Chondrocyte (in vitro differentiated cells): ENCODE measurements around the gene LRRTM4. TPM values are rescaled to one million over a fixed set of nuclear protein-coding genes. Genes with fewer than 3 reads are reported as not detected.

Source experiments
- DNase-seq: peaks from one replicate; pipeline ENCODE4 v3.0.0; 2021; ENCODE audit warnings: mixed read lengths, low spot score
- H3K27ac Mint-ChIP-seq: one replicate; pipeline ENCODE4 v1.8.0; 2021; ENCODE audit warnings: mild to moderate bottlenecking, moderate library complexity, mixed read lengths; ENCODE audit not compliant: unreplicated experiment
- H3K27me3 Mint-ChIP-seq: 2 replicates; pipeline ENCODE4 v1.8.0; 2021; ENCODE audit warnings: low read depth, mixed read lengths
- H3K36me3 Mint-ChIP-seq: 2 replicates; pipeline ENCODE4 v1.8.0; 2021; ENCODE audit warnings: low read depth, mixed read lengths
- H3K4me1 Mint-ChIP-seq: 2 replicates; pipeline ENCODE4 v1.8.0; 2021; ENCODE audit warnings: low read depth, mild to moderate bottlenecking, mixed read lengths
- H3K4me3 Mint-ChIP-seq: one replicate; pipeline ENCODE4 v1.8.0; 2021; ENCODE audit warnings: mild to moderate bottlenecking, moderate library complexity, mixed read lengths; ENCODE audit not compliant: unreplicated experiment
- H3K9me3 Mint-ChIP-seq: 2 replicates; pipeline ENCODE4 v1.8.0; 2021; ENCODE audit warnings: low read depth, mixed read lengths
- total RNA-seq: library from RNA; stranded (reverse); gene quantifications from 3 replicates; pipeline ENCODE4 v1.2.1, GENCODE V29; 2021
- TF ChIP-seq, protein P1 (sequence below): fragments of 200-600 bp; sonication (generic); IDR thresholded peaks from 2 replicates; pipeline ENCODE4 v1.5.0; 2021; ENCODE audit warnings: antibody characterized with exemption, mild to moderate bottlenecking, moderate library complexity

LRRTM4 gene
- total RNA-seq, 1 donor from 2014 or later: not detected

DNA sequence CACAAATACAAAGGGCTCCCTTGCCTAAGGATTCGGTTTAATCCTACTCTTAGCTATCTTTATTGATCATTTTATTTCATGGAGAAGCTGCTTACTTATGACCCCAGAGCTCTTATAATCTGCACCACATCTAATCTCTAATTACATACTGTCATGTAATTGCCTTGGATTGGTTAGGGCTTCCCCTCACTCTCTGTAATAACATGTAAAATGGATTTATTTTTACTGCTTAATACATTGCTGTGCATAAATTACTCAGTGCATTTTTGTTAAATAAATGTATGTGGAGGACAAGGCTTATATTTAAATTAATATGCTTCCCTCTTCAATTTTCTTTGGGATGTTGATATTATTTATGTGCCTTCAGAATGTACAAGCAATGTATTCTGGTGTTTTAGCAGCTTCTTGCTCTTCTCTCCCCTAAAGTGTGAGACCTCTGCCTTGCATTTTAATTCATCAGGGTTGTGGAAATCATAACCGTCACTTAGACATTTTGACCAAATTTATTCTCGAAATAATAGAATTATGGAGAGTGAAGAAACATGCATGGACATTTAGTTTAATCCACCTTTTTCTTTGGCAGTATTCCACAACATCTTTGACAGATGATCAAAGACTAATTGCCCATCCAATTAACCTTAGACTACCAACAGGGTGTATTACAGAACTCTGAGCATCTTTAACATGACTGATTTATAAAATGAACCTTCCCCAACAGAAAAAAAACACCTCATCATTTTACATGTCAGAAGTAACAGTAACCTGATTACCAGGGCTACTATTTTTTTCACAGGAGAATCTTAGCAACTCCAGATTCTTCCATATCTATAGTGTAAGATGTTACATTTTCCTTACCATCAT, 692.6 kb downstream of the LRRTM4 start:
- no peak for DNase-seq
- Mint-ChIP-seq H3K4me3 (no peak overlapping the region), H3K27me3 (peaks cover 4% of the 10 kb centered on the region), H3K4me1 (no peaks in the 10 kb centered on the region), H3K27ac (no peak overlapping the region), H3K9me3 (no peaks in the 10 kb centered on the region), H3K36me3 (no peaks in the 10 kb centered on the region)
- TF ChIP-seq, protein P1, sequence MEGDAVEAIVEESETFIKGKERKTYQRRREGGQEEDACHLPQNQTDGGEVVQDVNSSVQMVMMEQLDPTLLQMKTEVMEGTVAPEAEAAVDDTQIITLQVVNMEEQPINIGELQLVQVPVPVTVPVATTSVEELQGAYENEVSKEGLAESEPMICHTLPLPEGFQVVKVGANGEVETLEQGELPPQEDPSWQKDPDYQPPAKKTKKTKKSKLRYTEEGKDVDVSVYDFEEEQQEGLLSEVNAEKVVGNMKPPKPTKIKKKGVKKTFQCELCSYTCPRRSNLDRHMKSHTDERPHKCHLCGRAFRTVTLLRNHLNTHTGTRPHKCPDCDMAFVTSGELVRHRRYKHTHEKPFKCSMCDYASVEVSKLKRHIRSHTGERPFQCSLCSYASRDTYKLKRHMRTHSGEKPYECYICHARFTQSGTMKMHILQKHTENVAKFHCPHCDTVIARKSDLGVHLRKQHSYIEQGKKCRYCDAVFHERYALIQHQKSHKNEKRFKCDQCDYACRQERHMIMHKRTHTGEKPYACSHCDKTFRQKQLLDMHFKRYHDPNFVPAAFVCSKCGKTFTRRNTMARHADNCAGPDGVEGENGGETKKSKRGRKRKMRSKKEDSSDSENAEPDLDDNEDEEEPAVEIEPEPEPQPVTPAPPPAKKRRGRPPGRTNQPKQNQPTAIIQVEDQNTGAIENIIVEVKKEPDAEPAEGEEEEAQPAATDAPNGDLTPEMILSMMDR: no peak

GRCh38 chr2:76826691-76827090, 695.5 kb downstream of the LRRTM4 start:
- TF ChIP-seq, protein P1: no peak
- DNase-seq: no peak
- no peak overlapping the region for H3K27ac Mint-ChIP-seq
- no peak overlapping the region for H3K4me3 Mint-ChIP-seq
- H3K27me3 Mint-ChIP-seq: peaks cover 4% of the 10 kb centered on the region
- no peaks in the 10 kb centered on the region for H3K4me1 Mint-ChIP-seq
- no peaks in the 10 kb centered on the region for H3K9me3 Mint-ChIP-seq
- no peaks in the 10 kb centered on the region for H3K36me3 Mint-ChIP-seq

GRCh38 chr2:76825140-76825970, 696.8 kb downstream of the LRRTM4 start:
- Mint-ChIP-seq H3K4me3 (no peak overlapping the region), H3K27ac (no peak overlapping the region), H3K36me3 (no peaks in the 10 kb centered on the region), H3K27me3 (peaks cover 4% of the 10 kb centered on the region), H3K4me1 (no peaks in the 10 kb centered on the region), H3K9me3 (no peaks in the 10 kb centered on the region)
- no peak for DNase-seq
- TF ChIP-seq, protein P1: no peak

DNA sequence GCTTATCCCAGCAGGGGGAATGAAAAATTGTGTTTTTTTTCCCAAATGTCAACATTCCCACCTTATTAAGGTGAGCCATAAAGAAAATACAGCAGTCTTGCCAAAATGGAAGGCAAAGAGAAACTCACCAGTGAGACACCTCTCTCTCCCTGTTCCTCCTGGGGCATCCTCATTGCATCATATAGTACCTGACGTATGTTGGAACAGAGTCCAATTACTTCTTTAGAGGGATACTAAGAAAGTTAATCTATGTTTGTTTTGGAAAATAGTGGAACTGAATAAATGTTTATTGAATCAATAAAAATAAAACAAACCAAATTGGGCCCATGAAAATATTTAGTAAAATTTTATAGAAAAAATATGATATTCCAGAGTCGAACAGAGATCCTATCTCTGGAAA, 700.4 kb downstream of the LRRTM4 start:
- Mint-ChIP-seq H3K27me3 (peaks cover 10% of the 10 kb centered on the region), H3K36me3 (no peaks in the 10 kb centered on the region), H3K4me1 (no peaks in the 10 kb centered on the region), H3K27ac (no peak overlapping the region), H3K4me3 (no peak overlapping the region), H3K9me3 (no peaks in the 10 kb centered on the region)
- DNase-seq: no peak
- TF ChIP-seq, protein P1: no peak

- H3K36me3 Mint-ChIP-seq: no peaks in the 10 kb centered on the region
- no peaks in the 10 kb centered on the region for H3K9me3 Mint-ChIP-seq
- peaks cover 4% of the 10 kb centered on the region for H3K27me3 Mint-ChIP-seq
- H3K4me3 Mint-ChIP-seq: no peak overlapping the region
- no peak for DNase-seq
- no peaks in the 10 kb centered on the region for H3K4me1 Mint-ChIP-seq
- TF ChIP-seq, protein P1: no peak
- H3K27ac Mint-ChIP-seq: no peak overlapping the region
These were observed 709.1 kb downstream of the LRRTM4 start for GRCh38 chr2:76813084-76813483.
